Measurements from ENCODE around the gene PDX1.

- no peak for TF ChIP-seq POLR2A (IDR thresholded peaks at IDR 0.05; ENCODE audit: low read length)
- no peak for TF ChIP-seq GATA1 (IDR thresholded peaks at IDR 0.05; ENCODE audit: low read depth, low read length)
Measured at GRCh38 chr13:27965343-27965739, 45.5 kb downstream of the PDX1 start.

All from erythroblast (primary cell).